ENCODE results near the gene NTRK1.

NTRK1 gene

GRCh38 chr1:156899956-156900718, 39.5 kb downstream of the NTRK1 start:
- CTCF ChIA-PET = interaction anchor here (0.6 to 0.7 kb wide), 4 partner anchors 10 to 400 kb away, joined by 3 to 7 read pairs (median 4); partner anchors contain the start of gene MEF2D

GRCh38 chr1:156900896-156901589, 40.4 kb downstream of the NTRK1 start:
- ChIA-PET POLR2A (ENCODE audit: low non-redundant PET) (no interaction called here), CTCF (interaction anchor here (1.3 kb wide), 1 partner anchor 27 kb away, joined by 7 read pairs; no protein-coding TSS in a partner anchor)
- peak overlapping the region; percentile 99; the same call in 1 of the 2 replicates for H3K27ac ChIP-seq
- no peak for DNase-seq (ENCODE audit: low spot score)
- TF ChIP-seq CTCF (conservative IDR thresholded peaks at IDR 0.05; ENCODE audit: low read depth) = no peak

More at GRCh38 chr1:156899956-156900718, 39.5 kb downstream of the NTRK1 start:
- no peak for DNase-seq (ENCODE audit: low spot score)
- POLR2A ChIA-PET (ENCODE audit: low non-redundant PET) = no interaction called here
- TF ChIP-seq CTCF (conservative IDR thresholded peaks at IDR 0.05; ENCODE audit: low read depth) = no peak
- H3K27ac ChIP-seq = peak overlapping the region; percentile 99

GRCh38 chr1:156901590-156901900, 40.9 kb downstream of the NTRK1 start:
- ChIA-PET CTCF (interaction anchor here (1.3 kb wide), 1 partner anchor 26 kb away, joined by 7 read pairs; no protein-coding TSS in a partner anchor), POLR2A (ENCODE audit: low non-redundant PET) (no interaction called here)
- no peak for TF ChIP-seq CTCF (conservative IDR thresholded peaks at IDR 0.05; ENCODE audit: low read depth)
- H3K27ac ChIP-seq = peak overlapping the region; percentile 99; the same call in 1 of the 2 replicates
- DNase-seq (ENCODE audit: low spot score) = no peak

GRCh38 chr1:156901966-156902915, 41.6 kb downstream of the NTRK1 start:
- ChIA-PET CTCF (interaction anchor here (1.3 kb wide), 1 partner anchor 26 kb away, joined by 7 read pairs; no protein-coding TSS in a partner anchor), POLR2A (ENCODE audit: low non-redundant PET) (no interaction called here)
- no peak for DNase-seq (ENCODE audit: low spot score)
- H3K27ac ChIP-seq = peak overlapping the region; percentile 99; the same call in 1 of the 2 replicates
- no peak for TF ChIP-seq CTCF (conservative IDR thresholded peaks at IDR 0.05; ENCODE audit: low read depth)

- CTCF ChIA-PET = no interaction called here
- DNase-seq (ENCODE audit: low spot score) = no peak
- TF ChIP-seq CTCF (conservative IDR thresholded peaks at IDR 0.05; ENCODE audit: low read depth) = no peak
- 0 out of 2 replicates have a peak overlapping the region, but pooled peaks have one; percentile 80 for H3K27ac ChIP-seq
- POLR2A ChIA-PET (ENCODE audit: low non-redundant PET) = no interaction called here
These were observed 42.8 kb downstream of the NTRK1 start for GRCh38 chr1:156903328-156904091.
